ELF-1 (cell line): ENCODE data around the gene TWIST2.

Experiments
- DNase-seq: peaks from one replicate; pipeline ENCODE4 v3.0.0-alpha.2; 2016; ENCODE audit warnings: low read depth, low spot score

The TWIST2 gene

GRCh38 chr2:238938401-238939055 is 90.6 kb downstream of the TWIST2 start:
- DNase-seq, result no peak

- no peak for DNase-seq
These were observed 91.2 kb downstream of the TWIST2 start for GRCh38 chr2:238939074-238939473.

GRCh38 chr2:238939521-238940403 is 91.9 kb downstream of the TWIST2 start:
- no peak for DNase-seq

DNA sequence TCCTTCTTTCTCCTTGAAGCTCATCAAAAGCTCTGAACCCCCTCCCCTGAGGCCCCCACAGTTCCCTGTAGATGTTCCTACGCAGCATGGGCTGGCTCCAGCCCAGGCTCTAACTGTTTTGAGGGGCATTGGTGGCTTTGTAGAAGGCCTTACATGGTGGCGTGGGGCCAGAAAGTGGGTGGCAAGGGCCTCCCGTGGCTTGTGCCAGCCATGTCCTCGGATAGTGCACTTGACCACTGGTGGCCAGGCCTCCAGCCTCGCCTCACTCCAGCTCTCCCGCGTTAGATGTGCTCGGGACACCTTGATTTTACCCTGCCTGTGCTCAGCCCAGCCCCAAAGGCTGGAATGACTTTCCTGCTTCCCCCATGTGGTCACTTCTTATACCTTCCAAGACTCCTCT is 92.9 kb downstream of the TWIST2 start:
- no peak for DNase-seq

DNA sequence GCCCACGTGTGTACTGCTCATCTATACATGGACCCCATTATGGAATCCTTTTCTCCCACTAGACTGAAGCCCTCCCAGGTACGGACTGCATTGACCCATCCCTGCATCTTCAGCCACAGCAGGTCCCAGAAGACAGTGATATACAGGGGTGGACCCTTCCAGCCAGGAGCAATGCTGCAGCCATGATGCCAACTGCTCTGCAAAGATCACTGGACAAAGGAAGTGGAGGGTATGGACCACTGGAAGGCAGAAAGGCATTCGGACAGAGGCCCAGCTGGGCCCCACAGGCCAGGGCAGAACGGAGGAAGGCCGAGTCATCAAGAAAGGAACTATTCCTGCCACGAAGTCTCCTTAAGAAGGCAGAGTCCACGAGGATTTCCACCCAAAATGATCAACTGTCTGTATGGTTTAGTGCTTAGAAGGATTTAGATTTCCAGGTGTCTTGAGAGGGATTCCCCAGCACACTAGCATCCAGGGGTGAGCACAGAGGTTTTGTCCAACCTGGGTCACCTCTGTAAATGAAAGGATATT is 93.4 kb downstream of the TWIST2 start:
- DNase-seq, result no peak

DNA sequence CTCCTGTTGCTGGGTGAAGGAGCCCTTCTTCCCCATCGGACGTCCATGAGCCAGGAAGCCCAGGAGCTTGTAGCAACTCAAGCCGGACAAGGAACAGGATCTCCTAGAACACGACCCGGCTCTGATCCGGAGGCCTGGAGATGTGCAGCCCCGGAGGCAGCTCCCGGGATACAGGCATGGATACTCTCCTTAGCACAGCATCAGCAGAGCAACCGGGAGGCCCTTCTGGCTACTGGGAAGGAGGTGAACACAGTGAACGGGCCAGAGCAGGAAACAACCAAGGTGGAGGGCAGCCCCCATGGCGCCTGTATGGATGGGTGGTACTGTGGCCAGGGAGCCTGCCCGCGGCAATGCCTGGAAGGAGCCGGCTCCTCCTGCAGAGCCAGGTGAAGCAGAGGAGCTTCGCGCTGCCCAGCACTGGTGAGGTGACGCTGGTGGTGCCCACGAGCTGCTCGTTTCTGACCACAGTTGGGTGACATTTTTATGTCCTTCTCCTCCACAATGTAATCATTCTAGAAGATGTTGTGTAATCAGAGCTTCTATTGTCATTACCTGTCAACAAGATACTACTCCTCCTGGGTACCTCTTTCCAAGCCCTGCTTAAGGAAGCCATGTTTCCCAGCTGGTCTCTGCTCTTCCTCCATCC is 94.3 kb downstream of the TWIST2 start:
- DNase-seq, result no peak

- DNase-seq, result no peak
These were observed 94.9 kb downstream of the TWIST2 start for GRCh38 chr2:238942726-238943300.

GRCh38 chr2:238943338-238944067 is 95.6 kb downstream of the TWIST2 start:
- no peak for DNase-seq

DNA sequence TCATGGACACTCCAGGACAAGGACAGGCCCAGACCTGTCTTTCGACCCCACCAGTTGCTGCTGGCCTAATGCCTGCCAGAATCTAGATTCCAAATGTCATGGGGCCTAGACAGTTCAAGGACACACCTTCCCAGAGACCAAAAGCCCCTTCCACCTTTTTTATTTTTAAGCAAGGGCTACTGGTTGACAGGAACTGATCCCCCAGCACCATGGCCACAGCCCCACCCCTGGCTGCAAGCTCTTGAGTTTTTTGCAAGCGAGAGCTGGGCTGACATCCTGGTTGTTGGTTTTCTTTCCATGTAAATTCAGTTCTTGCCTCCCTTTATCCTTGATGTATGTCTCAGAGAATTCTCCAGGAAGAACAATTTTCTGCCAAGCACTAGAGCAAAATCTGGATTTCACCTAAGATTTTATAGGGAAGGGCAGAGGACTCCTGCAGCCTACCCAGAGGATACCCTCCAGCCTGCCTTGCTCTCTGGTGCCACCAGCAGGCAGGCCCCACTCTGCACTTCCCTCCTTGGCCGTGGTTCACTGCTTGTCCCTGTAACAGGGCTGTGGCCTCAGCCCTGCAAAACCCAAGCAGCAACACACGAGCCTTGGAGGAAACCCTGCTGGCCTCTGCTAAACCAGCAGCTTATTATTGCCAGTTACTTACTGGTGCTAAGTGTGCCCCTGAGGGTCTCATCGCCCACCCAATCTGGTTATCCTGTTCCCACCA is 97.7 kb downstream of the TWIST2 start:
- peak; percentile 71 for DNase-seq

GRCh38 chr2:238946318-238947242 is 98.7 kb downstream of the TWIST2 start:
- no peak for DNase-seq

GRCh38 chr2:238947243-238947760 is 99.4 kb downstream of the TWIST2 start:
- DNase-seq, result no peak

DNA sequence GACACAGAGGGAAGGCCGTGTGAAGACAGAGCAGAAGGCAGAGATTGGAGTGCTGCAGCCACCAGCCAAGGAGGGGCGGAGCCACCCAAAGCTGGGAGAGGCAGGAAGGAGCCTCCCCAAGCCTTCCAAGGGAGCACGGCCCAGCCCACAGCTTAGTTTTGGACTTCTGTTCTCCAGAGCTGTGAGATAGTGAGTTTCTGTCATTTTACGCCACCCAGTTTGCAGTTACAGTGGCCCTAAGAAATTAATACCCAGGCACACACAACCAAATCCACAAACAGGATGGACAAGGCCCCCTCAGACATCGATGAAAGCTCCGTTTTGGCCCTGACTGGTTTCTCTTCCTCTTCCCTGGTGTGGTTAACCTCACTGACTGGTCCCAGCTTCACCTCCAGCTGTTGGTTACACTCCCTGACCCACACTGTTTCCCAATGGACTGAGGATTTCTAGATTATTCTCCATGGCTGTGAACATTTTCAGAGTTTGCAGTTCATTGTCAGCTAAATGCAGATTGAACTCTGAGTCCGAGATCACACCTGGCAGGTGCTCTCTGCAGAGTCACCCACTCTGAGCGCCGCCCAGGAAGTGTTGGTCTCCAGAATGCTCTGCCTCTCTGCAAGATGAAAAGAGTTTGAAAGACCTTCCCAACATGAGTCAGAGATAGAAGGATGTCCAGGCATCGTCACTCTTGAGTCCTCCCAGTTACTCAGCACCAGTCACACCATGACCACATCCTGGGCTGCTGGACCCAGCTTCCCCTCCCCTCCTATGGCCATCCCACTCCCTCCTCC is 100.2 kb downstream of the TWIST2 start:
- no peak for DNase-seq

GRCh38 chr2:238948765-238949641 is 101.1 kb downstream of the TWIST2 start:
- DNase-seq, result no peak

DNA sequence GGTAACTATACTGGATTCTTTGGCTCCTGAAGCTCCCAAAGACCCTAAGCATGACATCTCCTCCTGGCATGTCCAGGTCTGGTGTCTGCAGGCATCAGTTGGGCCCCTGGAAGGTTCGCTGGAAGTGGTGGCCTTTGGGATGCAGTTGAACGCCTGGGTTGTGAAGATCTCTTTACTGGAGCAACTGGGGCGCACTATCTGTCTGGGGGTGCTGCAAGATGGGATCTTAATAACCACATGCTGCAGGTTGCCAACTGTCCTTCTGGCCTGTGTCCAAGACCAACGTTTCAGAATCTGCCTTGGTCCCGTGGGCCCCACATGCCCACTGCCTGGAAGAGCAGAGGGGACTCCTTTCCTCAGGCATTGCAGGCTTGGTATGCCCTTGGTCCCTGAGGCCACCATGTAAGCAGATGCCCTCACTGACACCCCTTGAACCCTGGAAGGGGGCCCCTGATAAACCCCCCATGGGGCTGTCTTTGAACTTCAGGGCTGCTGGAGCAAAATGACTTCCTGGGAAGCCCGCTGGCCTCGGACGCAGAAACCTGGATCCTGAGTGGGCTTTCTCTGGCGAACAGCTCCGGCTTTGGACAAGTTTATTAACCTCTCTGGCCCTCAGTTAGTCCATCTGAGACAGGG is 101.9 kb downstream of the TWIST2 start:
- DNase-seq, result no peak

DNA sequence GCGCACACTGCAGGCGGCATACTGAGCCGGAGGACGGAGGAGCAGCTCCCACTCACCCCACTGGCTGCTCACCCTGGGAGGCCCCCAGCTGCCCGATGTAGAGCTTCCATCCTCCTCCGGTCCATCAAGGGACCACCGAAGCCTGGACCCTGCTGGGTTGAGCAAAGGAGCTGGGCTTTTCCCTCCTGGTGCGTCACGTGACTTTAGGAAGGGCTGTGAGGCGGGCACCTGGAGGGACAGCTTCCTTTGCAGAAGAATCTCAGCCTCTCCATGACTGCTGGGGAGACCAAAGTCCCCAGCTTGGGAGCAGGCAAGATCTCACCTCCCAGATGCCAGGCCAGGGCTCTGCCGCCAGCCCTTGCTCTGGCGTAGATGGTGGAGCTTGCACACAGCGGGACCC is 102.7 kb downstream of the TWIST2 start:
- DNase-seq, result no peak

DNA sequence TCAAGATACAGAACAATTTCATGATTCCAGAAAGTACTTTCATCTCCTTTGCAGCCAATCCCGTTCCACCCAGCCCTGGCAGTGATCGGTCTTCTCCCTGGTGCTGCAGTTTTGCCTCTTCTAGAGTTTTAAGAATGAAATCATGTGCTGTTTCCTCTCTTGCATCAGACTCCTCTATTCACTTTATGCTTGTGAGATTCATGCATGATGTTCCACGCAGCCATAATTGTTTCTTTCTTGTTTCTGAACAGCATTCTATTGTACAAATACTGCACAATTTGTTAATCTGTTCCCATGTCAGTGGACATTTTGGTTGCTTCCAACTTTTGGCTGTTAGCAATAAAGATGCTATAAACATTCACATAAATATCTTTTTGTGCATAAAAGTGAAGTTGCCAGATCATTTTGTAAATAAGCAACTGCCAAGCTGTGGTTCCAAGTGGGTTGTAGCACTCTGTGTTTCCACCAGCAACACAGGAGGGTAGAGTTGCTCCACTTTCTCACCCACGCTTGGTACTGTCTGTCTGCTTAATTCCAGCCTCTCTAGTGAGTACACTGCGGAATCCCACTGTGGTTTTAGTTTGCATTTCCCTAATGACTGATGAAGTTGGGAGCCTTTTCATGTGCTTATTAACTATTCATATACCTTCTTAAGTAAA is 104.5 kb downstream of the TWIST2 start:
- no peak for DNase-seq
